NB4 (cell line): ENCODE results near the gene TEX51.

Source experiments
- POLR2A ChIP-seq: IDR thresholded peaks from 2 replicates; pipeline ENCODE4 v1.6.1; 2011; ENCODE audit warnings: mild to moderate bottlenecking; ENCODE audit not compliant: insufficient read length; ENCODE audit errors: extremely low read depth
- TF ChIP-seq, protein P1 (sequence below): IDR thresholded peaks from one replicate; pipeline ENCODE4 v1.5.1; 2012; ENCODE audit warnings: low read depth, low read length

DNA sequence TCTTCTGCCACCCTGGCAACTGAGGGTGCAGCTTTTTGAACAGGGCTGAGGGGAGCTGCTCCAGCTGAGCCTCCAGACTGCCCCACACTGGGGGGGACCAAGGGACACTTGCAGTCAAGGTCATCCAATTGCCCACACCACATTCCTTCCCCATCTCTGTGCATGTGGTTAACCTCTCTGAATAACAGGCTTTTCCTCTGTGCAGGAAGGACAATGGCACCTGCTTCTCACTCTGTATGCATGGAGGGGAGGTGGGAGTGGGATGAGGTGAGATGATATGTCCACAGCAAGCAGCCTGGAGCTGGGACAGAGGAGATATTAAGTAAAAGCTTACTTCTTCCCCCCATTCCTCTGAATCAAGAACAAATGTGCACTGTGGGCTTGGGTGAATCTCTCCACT lies 39.1 kb upstream of the TEX51 start:
- TF ChIP-seq, protein P1, sequence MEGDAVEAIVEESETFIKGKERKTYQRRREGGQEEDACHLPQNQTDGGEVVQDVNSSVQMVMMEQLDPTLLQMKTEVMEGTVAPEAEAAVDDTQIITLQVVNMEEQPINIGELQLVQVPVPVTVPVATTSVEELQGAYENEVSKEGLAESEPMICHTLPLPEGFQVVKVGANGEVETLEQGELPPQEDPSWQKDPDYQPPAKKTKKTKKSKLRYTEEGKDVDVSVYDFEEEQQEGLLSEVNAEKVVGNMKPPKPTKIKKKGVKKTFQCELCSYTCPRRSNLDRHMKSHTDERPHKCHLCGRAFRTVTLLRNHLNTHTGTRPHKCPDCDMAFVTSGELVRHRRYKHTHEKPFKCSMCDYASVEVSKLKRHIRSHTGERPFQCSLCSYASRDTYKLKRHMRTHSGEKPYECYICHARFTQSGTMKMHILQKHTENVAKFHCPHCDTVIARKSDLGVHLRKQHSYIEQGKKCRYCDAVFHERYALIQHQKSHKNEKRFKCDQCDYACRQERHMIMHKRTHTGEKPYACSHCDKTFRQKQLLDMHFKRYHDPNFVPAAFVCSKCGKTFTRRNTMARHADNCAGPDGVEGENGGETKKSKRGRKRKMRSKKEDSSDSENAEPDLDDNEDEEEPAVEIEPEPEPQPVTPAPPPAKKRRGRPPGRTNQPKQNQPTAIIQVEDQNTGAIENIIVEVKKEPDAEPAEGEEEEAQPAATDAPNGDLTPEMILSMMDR = no peak
- TF ChIP-seq POLR2A = no peak
